Measurements from ENCODE around the gene LRRC8D.

DNA sequence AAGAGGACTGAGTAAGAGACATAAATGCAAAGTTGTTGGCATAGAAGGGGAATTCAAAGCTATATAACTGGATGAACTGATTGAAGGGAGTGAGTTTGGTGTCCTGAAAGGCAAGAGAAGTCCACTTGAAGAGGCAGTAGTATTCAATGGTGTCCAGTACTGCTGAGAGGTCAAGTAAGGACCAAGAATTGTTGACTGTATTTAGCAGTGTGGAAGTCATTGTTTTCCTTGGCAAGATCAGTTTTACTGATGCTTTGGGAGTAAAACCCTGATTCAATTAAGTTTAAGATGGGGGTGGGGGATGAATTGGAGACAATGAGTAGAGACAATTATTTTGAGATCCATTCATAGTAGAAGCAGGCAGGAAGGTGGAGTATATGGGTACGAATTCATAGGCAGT lies 5.8 kb upstream of the LRRC8D start:
- TF ChIP-seq, protein P1, sequence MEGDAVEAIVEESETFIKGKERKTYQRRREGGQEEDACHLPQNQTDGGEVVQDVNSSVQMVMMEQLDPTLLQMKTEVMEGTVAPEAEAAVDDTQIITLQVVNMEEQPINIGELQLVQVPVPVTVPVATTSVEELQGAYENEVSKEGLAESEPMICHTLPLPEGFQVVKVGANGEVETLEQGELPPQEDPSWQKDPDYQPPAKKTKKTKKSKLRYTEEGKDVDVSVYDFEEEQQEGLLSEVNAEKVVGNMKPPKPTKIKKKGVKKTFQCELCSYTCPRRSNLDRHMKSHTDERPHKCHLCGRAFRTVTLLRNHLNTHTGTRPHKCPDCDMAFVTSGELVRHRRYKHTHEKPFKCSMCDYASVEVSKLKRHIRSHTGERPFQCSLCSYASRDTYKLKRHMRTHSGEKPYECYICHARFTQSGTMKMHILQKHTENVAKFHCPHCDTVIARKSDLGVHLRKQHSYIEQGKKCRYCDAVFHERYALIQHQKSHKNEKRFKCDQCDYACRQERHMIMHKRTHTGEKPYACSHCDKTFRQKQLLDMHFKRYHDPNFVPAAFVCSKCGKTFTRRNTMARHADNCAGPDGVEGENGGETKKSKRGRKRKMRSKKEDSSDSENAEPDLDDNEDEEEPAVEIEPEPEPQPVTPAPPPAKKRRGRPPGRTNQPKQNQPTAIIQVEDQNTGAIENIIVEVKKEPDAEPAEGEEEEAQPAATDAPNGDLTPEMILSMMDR (IDR thresholded peaks at IDR 0.05): no peak
- TF ChIP-seq POLR2AphosphoS5 (IDR thresholded peaks at IDR 0.05): no peak
- no peak for TF ChIP-seq POLR2A (IDR thresholded peaks at IDR 0.05)
